BE2C (cell line): ENCODE measurements around the gene NAB2.
"Not testable (repeated sequence)": the region's sequence is repeated elsewhere in the genome, so short reads cannot be mapped to it uniquely, and the experiment has no call there.

Experiments
- DNase-seq: peaks from one replicate; pipeline ENCODE4 v3.0.0-alpha.2; 2020
- H3K27me3 ChIP-seq: fragments of 250-450 bp; sonication (Bioruptor Pico); 2 replicates; pipeline ENCODE4 v1.5.1; 2020; ENCODE audit warnings: mild to moderate bottlenecking
- H3K36me3 ChIP-seq: fragments of 250-450 bp; sonication (Bioruptor Pico); 2 replicates; pipeline ENCODE4 v1.5.1; 2020; ENCODE audit warnings: mild to moderate bottlenecking
- H3K4me1 ChIP-seq: fragments of 250-450 bp; sonication (Bioruptor Pico); 2 replicates; pipeline ENCODE4 v1.5.1; 2020
- H3K4me3 ChIP-seq: 2 replicates; pipeline ENCODE4 v1.5.1; 2011; ENCODE audit warnings: low read depth, low read length
- H3K9me3 ChIP-seq: fragments of 250-450 bp; sonication (Bioruptor Pico); 2 replicates; pipeline ENCODE4 v1.5.1; 2020
- CTCF ChIP-seq: IDR thresholded peaks from 2 replicates; pipeline ENCODE4 v1.5.1; 2012; ENCODE audit warnings: mild to moderate bottlenecking, low read depth, low read length

The NAB2 gene

GRCh38 chr12:57049119-57049446 is 39.8 kb upstream of the NAB2 start:
- no peaks in the 10 kb centered on the region for H3K36me3 ChIP-seq
- H3K9me3 ChIP-seq, result no peaks in the 10 kb centered on the region
- no peak overlapping the region for H3K4me3 ChIP-seq
- no peaks in the 10 kb centered on the region for H3K4me1 ChIP-seq
- no peaks in the 10 kb centered on the region for H3K27me3 ChIP-seq
- DNase-seq, result no peak
- TF ChIP-seq CTCF, result no peak

GRCh38 chr12:57049890-57050289 is 39.0 kb upstream of the NAB2 start, which contains the start of gene MYO1A:
MYO1A (minus strand) TSS chr12:57050129; CDS start chr12:57048323, 1,806 bp downstream.
- no peak for DNase-seq

GRCh38 chr12:57051011-57051410 is 37.9 kb upstream of the NAB2 start:
- no peak for DNase-seq
- no peaks in the 10 kb centered on the region for H3K9me3 ChIP-seq
- H3K27me3 ChIP-seq, result no peaks in the 10 kb centered on the region
- H3K36me3 ChIP-seq, result no peaks in the 10 kb centered on the region
- no peak for TF ChIP-seq CTCF
- H3K4me1 ChIP-seq, result no peaks in the 10 kb centered on the region
- H3K4me3 ChIP-seq, result no peak overlapping the region

More at GRCh38 chr12:57049890-57050289, 39.0 kb upstream of the NAB2 start, which contains the start of gene MYO1A:
- H3K27me3 ChIP-seq, result no peaks in the 10 kb centered on the region
- H3K4me1 ChIP-seq, result no peaks in the 10 kb centered on the region
- no peak within 1 kb of the TSS for H3K4me3 ChIP-seq
- no peaks in the 10 kb centered on the region for H3K36me3 ChIP-seq
- TF ChIP-seq CTCF, result no peak
- H3K9me3 ChIP-seq, result no peaks in the 10 kb centered on the region

GRCh38 chr12:57053146-57053545 is 35.8 kb upstream of the NAB2 start:
- H3K27me3 ChIP-seq, H3K4me3 ChIP-seq, H3K4me1 ChIP-seq, DNase-seq, H3K9me3 ChIP-seq: not testable (repeated sequence)
- H3K36me3 ChIP-seq, result peaks cover 10% of the 10 kb centered on the region

- not testable (repeated sequence) for DNase-seq, H3K4me1 ChIP-seq, H3K9me3 ChIP-seq, H3K27me3 ChIP-seq, H3K4me3 ChIP-seq
- H3K36me3 ChIP-seq, result peaks cover 18% of the 10 kb centered on the region
Observed at GRCh38 chr12:57053901-57054300, 35.0 kb upstream of the NAB2 start.

GRCh38 chr12:57055824-57056223 is 33.1 kb upstream of the NAB2 start:
- TF ChIP-seq CTCF, result no peak
- peaks cover 37% of the 10 kb centered on the region for H3K36me3 ChIP-seq
- H3K9me3 ChIP-seq, result no peaks in the 10 kb centered on the region
- H3K4me3 ChIP-seq, result no peak overlapping the region
- no peaks in the 10 kb centered on the region for H3K27me3 ChIP-seq
- no peak for DNase-seq
- no peaks in the 10 kb centered on the region for H3K4me1 ChIP-seq

GRCh38 chr12:57057067-57057751 is 31.7 kb upstream of the NAB2 start:
- Histone ChIP-seq H3K4me3 (no peak overlapping the region), H3K4me1 (no peaks in the 10 kb centered on the region), H3K9me3 (no peaks in the 10 kb centered on the region), H3K27me3 (no peaks in the 10 kb centered on the region), H3K36me3 (peaks cover 45% of the 10 kb centered on the region)
- DNase-seq, result no peak
- no peak for TF ChIP-seq CTCF
